ENCODE results near the gene FAM163A.
"Not testable (repeated sequence)": the region's sequence is repeated elsewhere in the genome, so short reads cannot be mapped to it uniquely, and the experiment has no call there.

Gene FAM163A

GRCh38 chr1:179816196-179816960 lies 73.3 kb downstream of the FAM163A start:
- no peak for DNase-seq (ENCODE audit: low read depth)

GRCh38 chr1:179817056-179817455 lies 74.0 kb downstream of the FAM163A start:
- no peak for DNase-seq (ENCODE audit: low read depth)

DNA sequence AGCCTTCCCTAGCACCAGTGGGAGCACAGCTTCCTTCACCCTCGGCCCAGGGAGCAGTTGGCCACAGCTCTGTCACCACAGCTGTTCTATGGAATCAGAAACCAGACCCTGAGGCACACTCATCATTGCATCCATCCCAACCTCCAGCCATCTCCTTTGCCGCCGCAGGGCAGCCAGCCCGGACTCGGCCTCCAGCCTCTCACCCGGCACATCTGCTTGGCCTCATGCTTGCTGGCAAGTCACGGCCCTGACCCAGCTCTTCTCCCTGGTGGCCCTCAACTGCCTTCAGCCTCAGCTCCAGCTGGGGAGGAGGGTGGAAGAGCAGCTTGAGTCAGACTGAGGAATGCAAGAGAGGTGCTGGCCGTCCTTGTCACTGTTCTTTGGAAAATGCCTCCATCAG lies 74.7 kb downstream of the FAM163A start:
- no peak for DNase-seq (ENCODE audit: low read depth)

DNA sequence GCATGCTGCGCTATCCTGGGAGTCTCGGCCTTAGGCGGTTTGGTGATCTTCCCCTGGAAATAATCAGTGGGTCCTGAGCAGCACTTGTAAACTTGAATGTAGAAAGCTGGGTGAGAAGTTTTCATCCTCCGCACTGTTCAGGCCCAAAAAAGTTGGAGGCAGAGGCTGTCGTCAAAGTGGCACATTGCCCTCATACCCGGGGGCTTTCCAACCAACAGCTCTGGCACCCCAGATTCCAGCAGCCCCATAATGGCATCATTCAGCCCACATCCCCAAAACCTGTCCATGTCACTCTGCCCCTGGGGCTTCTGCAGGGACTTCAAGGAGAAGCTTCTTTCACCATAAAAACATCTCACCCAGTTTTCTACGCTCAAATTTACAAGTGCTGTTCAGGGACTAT lies 75.2 kb downstream of the FAM163A start:
- no peak for DNase-seq (ENCODE audit: low read depth)

- DNase-seq (ENCODE audit: low read depth) = no peak
Measured at GRCh38 chr1:179818743-179819173, 75.7 kb downstream of the FAM163A start.

DNA sequence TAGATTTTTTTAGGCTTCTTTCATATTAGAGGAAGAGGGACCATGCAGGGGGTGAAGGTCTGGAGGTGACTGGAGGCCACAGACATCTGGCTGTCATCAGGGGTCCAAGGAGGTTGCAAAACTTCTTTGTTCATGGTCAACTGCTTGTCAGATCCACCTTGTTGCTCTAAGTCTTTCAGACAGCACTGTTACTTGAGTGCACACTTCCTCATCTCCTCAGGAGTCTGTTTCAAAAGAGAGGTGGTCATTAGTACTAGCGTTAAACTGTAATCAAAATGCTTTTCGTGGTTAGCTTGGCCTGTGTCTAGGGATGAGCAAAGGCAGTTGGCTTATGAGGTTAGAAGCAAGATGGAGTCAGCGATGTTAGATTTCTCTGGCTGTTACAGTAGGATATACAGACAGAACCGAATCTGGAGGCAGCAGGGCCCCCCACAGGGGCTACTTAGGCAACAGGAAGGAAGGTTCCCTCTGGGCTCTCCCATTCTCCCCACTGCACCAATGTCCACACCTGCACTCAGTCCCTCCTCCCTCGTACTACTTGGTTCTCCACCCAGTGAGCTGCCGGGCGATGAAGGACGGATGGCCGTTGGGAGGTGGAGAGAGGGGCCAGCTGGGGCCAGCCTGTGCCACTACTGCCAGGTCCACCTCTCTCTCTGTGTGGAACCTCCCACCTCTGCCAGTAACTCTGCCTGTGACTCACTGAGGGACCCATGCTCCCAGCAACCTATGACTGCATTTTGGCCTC lies 77.3 kb downstream of the FAM163A start:
- no peak for DNase-seq (ENCODE audit: low read depth)

- DNase-seq (ENCODE audit: low read depth) = no peak
Measured at GRCh38 chr1:179821524-179821923, 78.4 kb downstream of the FAM163A start.

- DNase-seq (ENCODE audit: low read depth) = no peak
Measured at GRCh38 chr1:179822065-179822464, 79.0 kb downstream of the FAM163A start.

DNA sequence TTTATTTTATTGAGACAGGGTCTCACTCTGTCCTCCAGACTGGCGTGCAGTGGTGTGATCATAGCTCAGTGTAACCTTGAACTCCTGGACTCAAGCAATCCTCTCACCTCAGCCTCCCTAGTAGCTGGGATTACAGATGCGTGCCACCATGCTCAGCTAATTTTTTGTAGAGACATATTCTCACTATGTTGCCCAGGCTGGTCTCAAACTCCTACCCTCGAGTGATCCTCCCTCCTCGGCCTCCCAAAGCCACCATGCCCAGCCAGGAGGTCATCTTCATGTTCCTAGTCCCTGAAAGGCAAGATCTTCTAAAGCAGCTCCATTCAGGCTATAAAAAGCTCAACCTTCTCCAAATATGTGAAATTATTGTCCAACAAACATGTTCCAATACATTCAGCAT lies 80.6 kb downstream of the FAM163A start:
- no peak for DNase-seq (ENCODE audit: low read depth)

DNA sequence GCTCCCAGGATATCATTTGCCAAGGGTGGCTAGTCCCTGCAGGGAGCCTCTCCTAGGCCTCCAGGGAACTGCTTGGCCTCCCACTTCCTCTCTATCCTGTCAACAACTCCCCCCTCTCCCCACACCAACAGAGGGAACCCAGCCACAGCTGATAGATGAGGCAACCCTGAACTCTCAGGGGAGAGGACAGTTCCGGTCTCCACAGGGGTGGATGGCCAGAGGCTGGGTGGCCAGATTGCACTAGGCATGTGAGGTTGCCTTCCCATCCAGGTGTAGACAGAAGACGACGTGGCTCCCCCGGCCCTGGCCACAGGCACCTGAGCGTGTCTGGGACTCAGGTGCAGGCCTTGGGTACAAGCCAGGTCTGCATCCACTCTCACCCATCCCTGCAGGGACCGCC lies 81.2 kb downstream of the FAM163A start:
- no peak for DNase-seq (ENCODE audit: low read depth)

GRCh38 chr1:179825206-179825605 lies 82.1 kb downstream of the FAM163A start:
- DNase-seq (ENCODE audit: low read depth) = no peak

GRCh38 chr1:179825798-179826460 lies 82.8 kb downstream of the FAM163A start:
- DNase-seq (ENCODE audit: low read depth) = no peak

DNA sequence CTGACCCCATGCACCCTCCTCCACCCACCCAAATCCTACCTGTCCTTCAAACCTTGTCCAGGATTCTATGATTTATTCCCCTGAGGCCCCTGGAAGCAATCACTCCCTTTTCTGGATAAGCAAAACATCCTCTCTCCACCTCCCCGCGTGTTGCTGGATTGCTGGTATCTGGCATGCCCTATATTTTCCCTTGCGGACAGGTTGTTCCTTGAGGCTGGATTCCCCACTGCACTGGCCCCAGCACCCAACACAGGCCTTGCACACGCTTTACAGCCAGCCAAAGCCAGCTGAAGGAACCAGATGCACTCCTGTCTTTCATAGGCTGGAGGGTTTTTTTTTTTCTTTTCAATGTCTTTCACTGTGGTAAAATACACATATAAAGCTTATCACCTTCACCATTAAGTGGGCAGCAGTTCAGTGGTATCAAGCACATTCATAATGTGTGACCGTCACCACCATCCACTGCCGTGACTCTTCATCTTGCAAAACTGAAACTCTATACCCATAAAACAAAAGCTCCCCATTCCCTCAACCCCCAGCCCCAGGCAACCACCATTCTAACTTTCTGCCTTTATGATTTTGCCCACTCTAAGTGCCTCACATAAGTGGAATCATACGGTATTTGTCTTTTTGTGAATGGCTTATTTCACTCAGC lies 83.7 kb downstream of the FAM163A start:
- DNase-seq (ENCODE audit: low read depth) = no peak

DNA sequence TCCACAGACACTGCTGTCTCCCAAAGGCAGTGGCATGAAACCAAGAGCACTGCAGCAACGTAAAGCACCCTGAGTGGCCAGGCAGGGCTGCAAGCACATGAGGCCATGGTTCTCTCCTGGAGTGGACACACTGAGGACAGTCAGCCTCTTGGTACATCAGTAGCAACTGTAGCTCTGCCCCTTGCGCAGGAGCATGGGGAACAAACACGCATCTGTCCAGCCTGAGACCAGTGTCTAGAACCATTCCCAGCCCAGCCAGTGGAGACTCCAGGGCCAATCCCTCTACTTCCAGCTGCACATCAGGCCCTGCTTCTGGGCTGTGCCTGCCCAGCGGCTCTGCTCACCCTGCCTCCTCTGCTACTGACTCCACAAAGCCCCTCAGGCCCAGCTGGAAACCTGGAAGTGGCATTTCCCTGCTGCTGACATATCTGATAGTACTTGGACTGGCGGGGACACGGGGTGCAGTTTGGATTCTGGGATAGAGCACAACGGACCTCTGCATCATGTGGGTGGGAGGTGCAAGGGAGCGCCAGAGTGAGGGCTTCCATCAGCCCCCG lies 85.5 kb downstream of the FAM163A start:
- no peak for DNase-seq (ENCODE audit: low read depth)

- no peak for DNase-seq (ENCODE audit: low read depth)
Measured at GRCh38 chr1:179831225-179831624, 88.1 kb downstream of the FAM163A start.

DNA sequence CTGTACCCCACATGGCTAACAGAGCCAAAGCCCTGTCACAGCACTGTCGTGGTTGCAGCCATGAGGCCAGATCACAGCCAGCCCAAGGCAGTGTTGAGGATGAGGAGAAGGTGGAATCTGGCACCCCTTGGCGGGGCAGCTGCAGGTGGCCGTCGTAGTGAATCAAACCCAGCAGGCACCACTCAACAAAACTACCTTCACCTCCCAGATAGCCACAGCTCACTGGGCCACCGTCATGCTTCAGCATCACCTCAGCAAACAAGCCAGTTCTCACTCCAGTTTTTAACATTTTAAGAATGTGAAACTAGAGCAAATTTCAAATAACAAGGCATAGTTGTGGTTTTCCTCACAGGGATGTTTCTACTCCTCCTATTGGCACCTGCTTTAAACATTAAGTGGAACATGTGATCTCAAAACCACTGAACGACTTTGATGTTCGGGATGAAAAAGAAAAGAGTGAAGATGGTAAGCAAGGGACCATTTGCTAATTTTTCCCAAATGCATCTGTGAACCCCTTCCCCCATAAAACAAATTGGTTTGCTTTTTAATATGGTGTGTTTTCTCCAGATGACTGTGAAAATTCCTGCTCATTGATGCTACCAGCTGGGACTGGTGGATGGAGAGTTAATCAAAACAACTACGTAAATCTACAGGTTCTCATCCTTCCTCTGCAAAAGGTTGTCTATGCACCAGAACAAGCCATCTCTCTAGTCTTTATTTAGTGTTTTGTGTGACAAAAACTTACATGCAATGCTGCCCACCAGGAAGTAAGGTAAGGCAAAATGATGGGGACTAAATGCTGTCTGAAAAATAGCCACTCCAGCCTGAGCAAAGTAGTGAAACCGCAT lies 89.0 kb downstream of the FAM163A start:
- no peak for DNase-seq (ENCODE audit: low read depth)

DNA sequence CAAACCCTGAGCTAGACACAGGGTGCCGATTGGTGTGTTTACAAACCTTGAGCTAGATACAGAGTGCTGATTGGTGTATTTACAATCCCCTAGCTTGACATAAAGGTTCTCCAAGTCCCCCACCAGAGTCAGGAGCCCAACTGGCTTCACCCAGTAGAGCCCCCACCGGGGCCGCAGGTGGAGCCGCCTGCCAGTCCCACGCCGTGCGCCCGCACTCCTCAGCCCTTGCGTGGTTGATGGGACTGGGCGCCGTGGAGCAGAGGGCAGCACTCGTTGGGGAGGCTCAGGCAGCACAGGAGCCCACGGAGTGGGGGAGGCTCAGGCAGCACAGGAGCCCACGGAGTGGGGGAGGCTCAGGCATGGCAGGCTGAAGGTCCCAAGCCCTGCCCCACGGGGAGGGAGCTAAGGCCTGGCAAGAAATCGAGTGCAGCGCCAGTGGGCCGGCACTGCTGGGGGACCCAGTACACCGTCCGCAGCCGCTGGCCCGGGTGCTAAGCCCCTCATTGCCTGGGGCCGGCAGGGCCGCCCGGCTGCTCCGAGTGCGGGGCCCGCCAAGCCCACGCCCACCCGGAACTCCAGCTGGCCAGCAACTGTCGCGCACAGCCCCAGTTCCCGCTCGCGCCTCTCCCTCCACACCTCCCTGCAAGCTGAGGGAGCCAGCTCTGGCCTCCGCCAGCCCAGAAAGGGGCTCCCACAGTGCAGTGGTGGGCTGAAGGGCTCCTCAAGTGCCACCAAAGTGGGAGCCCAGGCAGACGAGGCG lies 93.8 kb downstream of the FAM163A start:
- DNase-seq (ENCODE audit: low read depth) = not testable (repeated sequence)

GRCh38 chr1:179840107-179840506 lies 97.0 kb downstream of the FAM163A start:
- DNase-seq (ENCODE audit: low read depth) = no peak

GRCh38 chr1:179848233-179848632 lies 105.1 kb downstream of the FAM163A start:
- DNase-seq (ENCODE audit: low read depth) = no peak

GRCh38 chr1:179853102-179853501 lies 110.0 kb downstream of the FAM163A start:
- DNase-seq (ENCODE audit: low read depth) = no peak
